Heart right ventricle (tissue), 16 donors: ENCODE measurements around the gene IL17C. TPM values are rescaled to one million over a fixed set of nuclear protein-coding genes. Genes with fewer than 3 reads are reported as not detected.

ENCODE experiments used
- ATAC-seq, 8 donors: fragments of 200-7000 bp; cut with Tn5 transposase; one replicate each; pipeline ENCODE4 v1.9.1; 2020; ENCODE audit warnings: mild to moderate bottlenecking in 8 of 8, moderate library complexity in 8 of 8, moderate number of reproducible peaks in 1 of 8
- DNase-seq, 2 donors: peaks; one replicate each; pipeline ENCODE4 v3.0.0-alpha.2; 2020
- H3K27ac ChIP-seq, 10 donors: fragments of 200-600 bp; sonication (generic) in 2 of 10; one replicate each; pipeline versions ENCODE4 v1.5.0 to v1.8.0; 2020 to 2022; ENCODE audit warnings: mild to moderate bottlenecking in 3 of 10
- H3K27me3 ChIP-seq, 7 donors: fragments of 200-600 bp; one replicate each; pipeline ENCODE4 v1.8.0; 2021 to 2022; ENCODE audit warnings: mild to moderate bottlenecking in 2 of 7
- H3K36me3 ChIP-seq, 9 donors: fragments of 200-600 bp; sonication (generic) in 1 of 9; one replicate each; pipeline versions ENCODE4 v1.5.0 to v1.8.0; 2020 to 2022; ENCODE audit warnings: mild to moderate bottlenecking in 2 of 9
- H3K4me1 ChIP-seq, 9 donors: fragments of 200-600 bp; sonication (generic) in 1 of 9; one replicate each; pipeline versions ENCODE4 v1.5.0 to v1.8.0; 2020 to 2022; ENCODE audit warnings: mild to moderate bottlenecking in 4 of 9
- H3K4me3 ChIP-seq, 10 donors: fragments of 200-600 bp; sonication (generic) in 2 of 10; one replicate each; pipeline versions ENCODE4 v1.5.0 to v1.8.0; 2020 to 2022; ENCODE audit warnings: mild to moderate bottlenecking in 7 of 10, moderate library complexity in 2 of 10
- H3K9me3 ChIP-seq, 11 donors: fragments of 200-600 bp in 10 of 11; sonication (generic) in 2 of 11; one replicate each; pipeline versions ENCODE4 v1.5.0 to v1.8.0; 2013 to 2022; ENCODE audit warnings: mild to moderate bottlenecking in 2 of 11, control low read depth in 1 of 11, moderate library complexity in 1 of 11
- WGBS, 2 donors: extraction: QIAGEN DNeasy Blood & Tissue Kit; methylation state at CpG; one replicate each; pipeline ENCODE4 v1.1.7; 2013; ENCODE audit warnings: inconsistent platforms in 1 of 2; 5-methylcytosine and 5-hydroxymethylcytosine counted together
- intact Hi-C, 10 donors: fragments of 100-400 bp; cut with DNase I; formaldehyde crosslinking; loops; one replicate each; pipeline versions ENCODE4 v1.11.1 to v1.14.2; 2022
- polyA plus RNA-seq, 2 donors: library from polyadenylated mRNA; stranded (reverse); fragments of 200-250 nt; gene quantifications; one replicate each; pipeline ENCODE4 v1.2.3, GENCODE V29; 2013
- total RNA-seq, 10 donors: library from RNA; stranded (reverse); fragmentation: NEBNext Ultra II Directional in 3 of 10; extraction: Animal tissue kit (Norgen Biotek cat#: 25700) in 3 of 10; gene quantifications; one replicate each; pipeline versions ENCODE4 v1.2.1 to v1.2.4, GENCODE V29; 2021 to 2023
- TF ChIP-seq, protein P1 (sequence below), 9 donors: fragments of 200-600 bp; sonication (generic) in 2 of 9; IDR thresholded peaks; one replicate each; pipeline versions ENCODE4 v1.5.0 to v1.8.0; 2021 to 2022; ENCODE audit warnings: antibody characterized with exemption in 9 of 9, mild to moderate bottlenecking in 5 of 9, moderate library complexity in 1 of 9
- donor health status: Arrhythmogenic right ventricular cardiomyopathy.
- donor health status: ischemic (EF 13 %, LVEDD 7.1; RV severe dilation, severe dysfunction).
- donor health status: healthy with polysubstance abuse.
- donor health status: DM: no; HTN: yes; CAD: no.
- donor health status: DM: no; HTN: no; CAD: no.
- donor health status: ischemic (EF 25% LVEDD 6.9; RV normal size, moderate dysfunction).
- donor health status: ischemic (EF 25% LVEDD 5.7; RV mildly dilated, moderate dysfunction).
- donor health status: healthy.
- donor health status: DM: yes; HTN: yes; CAD: no.
- donor health status: Ischemic cardiomyopathy.
- donor health status: ischemic (EF 35%, LVEDD 5.7; RV mildly dilated, moderate dysfunction).
- donor health status: nonischemic (EF 11% LVEDD 7.7; RV severe dilation, severe dysfunction).
- donor health status: DM: yes; HTN: yes; CAD: no.
- donor health status: PGD.
- donor health status: ischemic (EF 29% LVEDD 5.4; RV normal size, mild dysfunction).
- donor health status: nonischemic (EF 23%, LVEDD 6.1; RV moderate dilation, normal function).

Gene IL17C
- total and polyA plus RNA-seq, 12 donors = not detected

DNA sequence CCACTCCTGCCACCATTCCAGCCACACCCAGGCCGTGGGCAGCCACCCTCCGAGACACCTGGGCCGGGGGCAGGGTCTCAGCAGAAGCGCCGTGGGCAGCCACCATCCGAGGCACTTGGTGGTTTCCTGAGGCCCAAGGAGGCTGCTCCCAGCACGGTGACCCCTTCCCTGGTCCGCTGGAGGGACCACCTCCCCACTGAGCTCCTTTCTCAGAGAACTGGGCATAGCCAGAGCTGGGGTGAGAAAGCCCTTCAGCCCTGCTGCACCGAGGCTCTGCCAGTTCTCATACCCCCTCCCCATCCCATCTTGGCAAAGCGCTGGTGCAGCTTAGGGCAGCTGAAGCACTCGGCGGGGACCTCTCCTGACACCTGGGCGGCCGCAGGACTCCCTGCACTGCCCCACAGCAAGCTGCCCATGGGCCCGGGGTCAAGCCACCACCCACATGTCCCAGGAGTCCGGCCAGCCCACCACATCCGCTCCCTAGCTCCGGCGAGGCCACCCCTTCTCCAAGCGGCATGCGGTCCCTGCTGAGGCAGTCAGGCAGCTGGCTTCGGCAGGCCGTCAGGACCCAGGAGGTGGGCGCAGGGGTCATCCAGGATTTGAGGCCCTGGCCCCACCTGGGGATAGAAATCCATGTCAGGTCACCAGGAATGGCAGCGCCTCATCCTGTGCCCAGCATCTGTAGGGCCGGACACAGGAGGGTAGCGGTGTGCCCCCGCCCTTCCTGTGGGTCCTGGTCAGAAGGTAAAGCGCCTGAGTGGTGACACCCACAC is 13.8 kb downstream of the IL17C start:
- peaks cover 10 to 51% (median 24%) of the 10 kb centered on the region in 9 donors for H3K4me1 ChIP-seq
- WGBS, 2 donors = 87 to 92% methylated on average over 29 of the region's 29 CpGs
- H3K36me3 ChIP-seq = peaks cover 0 to 57% (median 14%) of the 10 kb centered on the region in 9 donors
- H3K4me3 ChIP-seq = no peak overlapping the region
- no peaks in the 10 kb centered on the region for H3K9me3 ChIP-seq
- DNase-seq = peak in 1 of 2 donors; percentile 18
- TF ChIP-seq, protein P1, sequence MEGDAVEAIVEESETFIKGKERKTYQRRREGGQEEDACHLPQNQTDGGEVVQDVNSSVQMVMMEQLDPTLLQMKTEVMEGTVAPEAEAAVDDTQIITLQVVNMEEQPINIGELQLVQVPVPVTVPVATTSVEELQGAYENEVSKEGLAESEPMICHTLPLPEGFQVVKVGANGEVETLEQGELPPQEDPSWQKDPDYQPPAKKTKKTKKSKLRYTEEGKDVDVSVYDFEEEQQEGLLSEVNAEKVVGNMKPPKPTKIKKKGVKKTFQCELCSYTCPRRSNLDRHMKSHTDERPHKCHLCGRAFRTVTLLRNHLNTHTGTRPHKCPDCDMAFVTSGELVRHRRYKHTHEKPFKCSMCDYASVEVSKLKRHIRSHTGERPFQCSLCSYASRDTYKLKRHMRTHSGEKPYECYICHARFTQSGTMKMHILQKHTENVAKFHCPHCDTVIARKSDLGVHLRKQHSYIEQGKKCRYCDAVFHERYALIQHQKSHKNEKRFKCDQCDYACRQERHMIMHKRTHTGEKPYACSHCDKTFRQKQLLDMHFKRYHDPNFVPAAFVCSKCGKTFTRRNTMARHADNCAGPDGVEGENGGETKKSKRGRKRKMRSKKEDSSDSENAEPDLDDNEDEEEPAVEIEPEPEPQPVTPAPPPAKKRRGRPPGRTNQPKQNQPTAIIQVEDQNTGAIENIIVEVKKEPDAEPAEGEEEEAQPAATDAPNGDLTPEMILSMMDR (IDR thresholded peaks at IDR 0.05) = no peak
- H3K27ac ChIP-seq = peak overlapping the region; percentile 48 to 98 (median 76)
- intact Hi-C loops = no loop called here
- ATAC-seq = no peak
- H3K27me3 ChIP-seq = no peaks in the 10 kb centered on the region

DNA sequence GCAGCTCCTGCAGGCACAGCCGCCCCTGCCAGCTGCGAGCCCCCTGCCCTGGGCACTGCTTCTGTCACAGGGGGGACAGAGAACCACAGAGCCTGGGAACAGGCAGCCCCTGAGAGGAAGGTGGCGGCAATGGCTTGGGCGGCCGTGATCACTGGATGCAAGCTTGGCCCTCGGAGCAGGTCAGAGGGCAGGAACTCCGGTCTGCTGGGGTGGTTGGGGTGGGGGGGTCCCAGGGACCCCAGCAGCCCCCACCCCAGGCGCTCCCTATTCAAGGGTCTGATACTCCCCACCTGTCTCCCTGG is 14.3 kb downstream of the IL17C start:
- WGBS, 2 donors = 92 to 95% methylated on average over 8 of the region's 8 CpGs
- Histone ChIP-seq H3K4me1 (peaks cover 10 to 46% (median 24%) of the 10 kb centered on the region in 9 donors), H3K27me3 (no peaks in the 10 kb centered on the region), H3K9me3 (no peaks in the 10 kb centered on the region), H3K36me3 (peaks cover 0 to 55% (median 14%) of the 10 kb centered on the region in 9 donors), H3K4me3 (no peak overlapping the region), H3K27ac (no peak overlapping the region)
- TF ChIP-seq, protein P1 (IDR thresholded peaks at IDR 0.05) = no peak
- intact Hi-C loops = no loop called here
- ATAC-seq (no peak), DNase-seq (no peak)

DNA sequence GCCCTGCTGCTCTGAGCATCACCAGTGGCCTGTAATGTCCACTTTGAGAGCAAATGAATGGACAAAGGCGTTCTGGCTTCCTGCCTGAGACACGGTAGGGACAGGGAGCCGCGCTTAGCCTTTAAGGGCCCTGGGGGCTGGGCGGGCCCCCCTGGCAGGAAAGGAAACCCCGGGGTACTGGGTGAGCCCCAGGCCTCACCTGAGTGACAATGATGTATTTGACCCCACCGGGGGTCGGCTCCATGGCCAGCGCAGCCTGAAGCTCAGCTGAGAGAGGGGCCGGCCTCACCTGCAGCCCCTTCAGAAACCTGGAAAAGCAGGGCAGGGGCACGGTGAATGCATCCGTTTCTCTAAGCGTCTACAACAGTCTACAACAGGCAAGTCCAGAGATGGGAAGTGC is 14.7 kb downstream of the IL17C start:
- TF ChIP-seq, protein P1 (IDR thresholded peaks at IDR 0.05) = no peak
- DNase-seq = no peak
- 89 to 93% methylated on average over 13 of the region's 13 CpGs for WGBS, 2 donors
- Histone ChIP-seq H3K9me3 (no peaks in the 10 kb centered on the region), H3K4me1 (peaks cover 10 to 42% (median 24%) of the 10 kb centered on the region in 9 donors), H3K27ac (no peak overlapping the region), H3K4me3 (no peak overlapping the region), H3K36me3 (peaks cover 0 to 54% (median 14%) of the 10 kb centered on the region in 9 donors), H3K27me3 (no peaks in the 10 kb centered on the region)
- ATAC-seq = no peak
- intact Hi-C loops = no loop called here

DNA sequence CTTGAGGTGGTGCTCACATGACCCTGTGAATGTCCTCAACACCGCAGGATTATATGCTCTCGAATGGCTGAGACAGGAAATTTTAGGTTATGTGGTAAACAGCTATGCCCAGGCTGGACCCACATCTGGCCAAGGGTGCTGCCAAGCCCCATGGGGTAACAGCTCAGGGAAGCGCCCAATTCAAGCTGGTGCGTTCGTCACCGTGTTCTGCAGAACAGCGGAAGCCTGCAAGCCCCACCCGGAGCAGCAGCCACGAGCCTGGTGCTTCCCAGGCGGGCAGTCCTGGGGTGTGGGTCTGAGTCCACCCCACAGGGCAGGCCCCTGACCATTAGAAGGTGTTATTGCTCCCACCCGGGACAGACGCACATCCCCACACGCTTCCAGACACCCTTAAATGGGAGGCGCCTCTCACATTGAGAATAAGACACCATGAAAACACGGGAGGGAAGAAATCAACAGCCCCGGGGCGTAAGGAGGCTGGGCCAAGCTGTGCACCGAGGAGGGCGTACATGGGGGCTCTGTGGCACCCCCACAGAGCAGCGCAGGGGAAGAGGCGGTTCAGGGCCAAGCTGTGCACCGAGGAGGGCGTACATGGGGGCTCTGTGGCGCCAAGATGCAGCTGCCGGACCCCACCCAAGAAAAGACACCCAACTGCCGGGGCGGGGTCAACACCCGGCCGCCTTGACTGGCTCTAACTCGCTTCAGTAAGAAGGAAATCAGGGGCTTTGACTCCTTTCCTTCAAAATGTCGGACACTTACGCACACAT is 15.4 kb downstream of the IL17C start:
- peaks cover 10 to 35% (median 24%) of the 10 kb centered on the region in 9 donors for H3K4me1 ChIP-seq
- DNase-seq (no peak), ATAC-seq (no peak)
- H3K9me3 ChIP-seq = no peaks in the 10 kb centered on the region
- no peak overlapping the region for H3K27ac ChIP-seq
- 88 to 89% methylated on average over 32 of the region's 32 CpGs for WGBS, 2 donors
- intact Hi-C loops = no loop called here
- H3K36me3 ChIP-seq = peaks cover 0 to 58% (median 14%) of the 10 kb centered on the region in 9 donors
- H3K27me3 ChIP-seq = no peaks in the 10 kb centered on the region
- H3K4me3 ChIP-seq = no peak overlapping the region
- TF ChIP-seq, protein P1 (IDR thresholded peaks at IDR 0.05) = no peak
